ENCODE measurements around the gene LIPT2. TPM values are rescaled to one million over a fixed set of nuclear protein-coding genes. Genes with fewer than 3 reads are reported as not detected.

LIPT2 gene
- total RNA-seq, 1 experiment from 2014 or later: 7.9 TPM

- Mint-ChIP-seq H3K9me3 (ENCODE audit: unreplicated experiment) (no peaks in the 10 kb centered on the region), H3K27me3 (ENCODE audit: insufficient read depth, unreplicated experiment) (no peaks in the 10 kb centered on the region), H3K4me1 (ENCODE audit: insufficient read depth, unreplicated experiment) (no peaks in the 10 kb centered on the region), H3K27ac (ENCODE audit: low read depth, unreplicated experiment) (no peak overlapping the region), H3K4me3 (ENCODE audit: unreplicated experiment) (no peak overlapping the region), H3K36me3 (ENCODE audit: insufficient read depth, unreplicated experiment) (no peaks in the 10 kb centered on the region)
- intact Hi-C loops (cut with micrococcal nuclease): no loop called here
- no TSS peak for BruUV-seq (replicated peaks)
- no peak for TF ChIP-seq CTCF (IDR thresholded peaks at IDR 0.05; ENCODE audit: unreplicated experiment)
- CTCF ChIA-PET: no interaction called here
- DNase-seq (ENCODE audit: unreplicated experiment): no peak
- POLR2A ChIA-PET: interaction anchor here (0.6 to 1.6 kb wide), 2 partner anchors 13 to 29 kb away, joined by 3 to 9 read pairs; partner anchors contain the start of gene LIPT2
Observed at GRCh38 chr11:74522776-74523175, 29.3 kb upstream of the LIPT2 start.

GRCh38 chr11:74521666-74522252 is 28.2 kb upstream of the LIPT2 start:
- DNase-seq (ENCODE audit: unreplicated experiment): no peak
- H3K4me1 Mint-ChIP-seq (ENCODE audit: insufficient read depth, unreplicated experiment): no peaks in the 10 kb centered on the region
- no peak for TF ChIP-seq CTCF (IDR thresholded peaks at IDR 0.05; ENCODE audit: unreplicated experiment)
- H3K27ac Mint-ChIP-seq (ENCODE audit: low read depth, unreplicated experiment): no peak overlapping the region
- ChIA-PET POLR2A (interaction anchor here (1.0 kb wide), 1 partner anchor 122 kb away, joined by 3 read pairs; no protein-coding TSS in a partner anchor), CTCF (no interaction called here)
- BruUV-seq (replicated peaks): no TSS peak
- intact Hi-C loops (cut with micrococcal nuclease): no loop called here
- H3K9me3 Mint-ChIP-seq (ENCODE audit: unreplicated experiment): no peaks in the 10 kb centered on the region
- no peaks in the 10 kb centered on the region for H3K27me3 Mint-ChIP-seq (ENCODE audit: insufficient read depth, unreplicated experiment)
- H3K4me3 Mint-ChIP-seq (ENCODE audit: unreplicated experiment): no peak overlapping the region
- no peaks in the 10 kb centered on the region for H3K36me3 Mint-ChIP-seq (ENCODE audit: insufficient read depth, unreplicated experiment)

GRCh38 chr11:74520927-74521665 is 27.6 kb upstream of the LIPT2 start:
- TF ChIP-seq CTCF (IDR thresholded peaks at IDR 0.05; ENCODE audit: unreplicated experiment): no peak
- DNase-seq (ENCODE audit: unreplicated experiment): no peak
- H3K4me1 Mint-ChIP-seq (ENCODE audit: insufficient read depth, unreplicated experiment): no peaks in the 10 kb centered on the region
- intact Hi-C loops (cut with micrococcal nuclease): no loop called here
- H3K27me3 Mint-ChIP-seq (ENCODE audit: insufficient read depth, unreplicated experiment): no peaks in the 10 kb centered on the region
- H3K36me3 Mint-ChIP-seq (ENCODE audit: insufficient read depth, unreplicated experiment): no peaks in the 10 kb centered on the region
- H3K27ac Mint-ChIP-seq (ENCODE audit: low read depth, unreplicated experiment): no peak overlapping the region
- no peaks in the 10 kb centered on the region for H3K9me3 Mint-ChIP-seq (ENCODE audit: unreplicated experiment)
- CTCF ChIA-PET: no interaction called here
- POLR2A ChIA-PET: interaction anchor here (0.7 to 1.0 kb wide), 2 partner anchors 10 to 122 kb away, joined by 3 read pairs; no protein-coding TSS in a partner anchor
- BruUV-seq (replicated peaks): no TSS peak
- no peak overlapping the region for H3K4me3 Mint-ChIP-seq (ENCODE audit: unreplicated experiment)

- Mint-ChIP-seq H3K9me3 (ENCODE audit: unreplicated experiment) (no peaks in the 10 kb centered on the region), H3K27ac (ENCODE audit: low read depth, unreplicated experiment) (no peak overlapping the region), H3K4me3 (ENCODE audit: unreplicated experiment) (no peak overlapping the region), H3K4me1 (ENCODE audit: insufficient read depth, unreplicated experiment) (no peaks in the 10 kb centered on the region), H3K36me3 (ENCODE audit: insufficient read depth, unreplicated experiment) (no peaks in the 10 kb centered on the region), H3K27me3 (ENCODE audit: insufficient read depth, unreplicated experiment) (no peaks in the 10 kb centered on the region)
- no peak for TF ChIP-seq CTCF (IDR thresholded peaks at IDR 0.05; ENCODE audit: unreplicated experiment)
- ChIA-PET POLR2A (interaction anchor here (0.7 kb wide), 1 partner anchor 10 kb away, joined by 3 read pairs; no protein-coding TSS in a partner anchor), CTCF (interaction anchor here (1.1 kb wide), 1 partner anchor 13 kb away, joined by 3 read pairs; no protein-coding TSS in a partner anchor)
- DNase-seq (ENCODE audit: unreplicated experiment): no peak
- intact Hi-C loops (cut with micrococcal nuclease): no loop called here
- BruUV-seq (replicated peaks): no TSS peak
Observed at GRCh38 chr11:74520316-74520715, 26.8 kb upstream of the LIPT2 start.
